Measurements from ENCODE around the gene TEF.

The TEF gene

DNA sequence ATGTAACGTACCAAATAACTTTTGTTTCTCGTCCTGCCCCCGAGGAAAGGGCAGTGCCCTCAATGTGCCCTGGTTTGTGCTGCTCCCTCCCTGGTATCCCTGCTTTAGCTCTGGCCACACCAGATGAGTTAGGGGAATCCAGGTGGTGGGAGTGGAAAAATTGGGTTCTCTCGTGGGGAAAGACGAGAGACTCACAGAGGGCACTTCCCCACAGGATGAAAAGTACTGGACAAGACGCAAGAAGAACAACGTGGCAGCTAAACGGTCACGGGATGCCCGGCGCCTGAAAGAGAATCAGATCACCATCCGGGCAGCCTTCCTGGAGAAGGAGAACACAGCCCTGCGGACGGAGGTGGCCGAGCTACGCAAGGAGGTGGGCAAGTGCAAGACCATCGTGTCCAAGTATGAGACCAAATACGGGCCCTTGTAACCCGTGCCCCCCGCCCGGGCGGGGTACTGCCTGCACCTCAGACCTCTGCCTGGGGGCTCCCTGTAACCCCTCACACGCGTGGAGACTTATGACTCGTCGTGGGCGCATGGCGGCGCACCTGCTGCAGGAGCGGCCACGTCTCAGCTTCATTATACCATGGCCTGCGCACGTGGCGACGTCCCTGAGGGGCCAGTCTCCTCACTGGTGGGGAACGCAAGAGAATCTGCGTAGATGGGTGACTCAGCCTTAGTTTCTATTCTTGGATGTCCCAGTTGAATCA is 13.9 kb downstream of the TEF start:
- Histone ChIP-seq H4K20me1 (ENCODE audit: insufficient read depth, low read length) (no peaks in the 10 kb centered on the region), H3K9me3 (ENCODE audit: low read length) (no peaks in the 10 kb centered on the region), H2AFZ (ENCODE audit: low read length) (no peak overlapping the region), H3K27me3 (ENCODE audit: insufficient read depth, low read length) (no peaks in the 10 kb centered on the region), H3F3A (ENCODE audit: insufficient read depth, low read length) (no peaks in the 10 kb centered on the region), H3K9ac (ENCODE audit: low read length) (no peak overlapping the region), H3K4me2 (ENCODE audit: low read length) (no peak overlapping the region), H3K27ac (ENCODE audit: low read depth, low read length, poor library complexity, severe bottlenecking) (no peak overlapping the region), H3K4me1 (ENCODE audit: insufficient read depth, low read length, severe bottlenecking) (no peaks in the 10 kb centered on the region), H3K9me2 (ENCODE audit: low read depth, low read length) (no peaks in the 10 kb centered on the region), H3K36me3 (ENCODE audit: insufficient read depth, low read length) (peaks cover 22% of the 10 kb centered on the region), H3K79me2 (ENCODE audit: insufficient read depth, low read length) (no peaks in the 10 kb centered on the region), H3K4me3 (ENCODE audit: low read depth, low read length, poor library complexity, severe bottlenecking) (no peak overlapping the region)
- TF ChIP-seq EZH2 (IDR thresholded peaks at IDR 0.05; ENCODE audit: borderline replicate concordance, low read length): no peak
- TF ChIP-seq, protein P1, sequence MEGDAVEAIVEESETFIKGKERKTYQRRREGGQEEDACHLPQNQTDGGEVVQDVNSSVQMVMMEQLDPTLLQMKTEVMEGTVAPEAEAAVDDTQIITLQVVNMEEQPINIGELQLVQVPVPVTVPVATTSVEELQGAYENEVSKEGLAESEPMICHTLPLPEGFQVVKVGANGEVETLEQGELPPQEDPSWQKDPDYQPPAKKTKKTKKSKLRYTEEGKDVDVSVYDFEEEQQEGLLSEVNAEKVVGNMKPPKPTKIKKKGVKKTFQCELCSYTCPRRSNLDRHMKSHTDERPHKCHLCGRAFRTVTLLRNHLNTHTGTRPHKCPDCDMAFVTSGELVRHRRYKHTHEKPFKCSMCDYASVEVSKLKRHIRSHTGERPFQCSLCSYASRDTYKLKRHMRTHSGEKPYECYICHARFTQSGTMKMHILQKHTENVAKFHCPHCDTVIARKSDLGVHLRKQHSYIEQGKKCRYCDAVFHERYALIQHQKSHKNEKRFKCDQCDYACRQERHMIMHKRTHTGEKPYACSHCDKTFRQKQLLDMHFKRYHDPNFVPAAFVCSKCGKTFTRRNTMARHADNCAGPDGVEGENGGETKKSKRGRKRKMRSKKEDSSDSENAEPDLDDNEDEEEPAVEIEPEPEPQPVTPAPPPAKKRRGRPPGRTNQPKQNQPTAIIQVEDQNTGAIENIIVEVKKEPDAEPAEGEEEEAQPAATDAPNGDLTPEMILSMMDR (IDR thresholded peaks at IDR 0.05; ENCODE audit: low read length): no peak

DNA sequence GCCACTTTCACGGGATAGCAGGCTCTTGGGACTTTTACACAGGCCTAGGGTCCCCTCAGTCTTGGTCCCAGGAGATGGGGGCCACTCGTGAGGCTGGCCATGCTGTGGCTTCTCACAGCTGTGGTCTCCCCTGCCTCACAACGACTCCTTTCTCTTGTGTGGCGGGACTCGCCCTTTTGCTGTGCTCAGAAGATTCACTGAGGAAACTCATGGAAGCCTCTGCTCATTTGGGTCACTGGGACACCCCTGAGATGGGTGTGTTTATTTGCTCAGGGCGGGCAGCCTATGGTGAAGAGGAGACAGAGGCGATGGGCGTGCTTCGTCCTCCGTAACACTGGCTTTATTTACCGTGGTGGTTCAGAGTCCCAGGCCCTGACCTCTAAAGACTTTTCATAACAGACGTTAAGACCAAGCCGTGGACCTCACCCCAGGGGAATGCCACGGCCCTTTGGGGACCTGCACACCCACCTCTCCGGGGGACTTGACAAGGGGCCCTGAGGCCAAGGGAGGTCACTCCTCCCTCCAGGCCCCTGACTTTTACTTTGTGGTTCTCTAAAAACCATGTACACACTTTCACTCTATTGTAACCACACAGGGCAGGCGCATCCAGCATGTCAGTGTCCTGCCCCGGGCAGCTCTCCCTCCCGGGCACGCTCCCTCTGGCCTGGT is 15.5 kb downstream of the TEF start:
- Histone ChIP-seq H3F3A (ENCODE audit: insufficient read depth, low read length) (no peaks in the 10 kb centered on the region), H3K79me2 (ENCODE audit: insufficient read depth, low read length) (no peaks in the 10 kb centered on the region), H3K4me2 (ENCODE audit: low read length) (no peak overlapping the region), H3K27me3 (ENCODE audit: insufficient read depth, low read length) (no peaks in the 10 kb centered on the region), H3K36me3 (ENCODE audit: insufficient read depth, low read length) (peaks cover 12% of the 10 kb centered on the region), H4K20me1 (ENCODE audit: insufficient read depth, low read length) (no peaks in the 10 kb centered on the region), H3K4me1 (ENCODE audit: insufficient read depth, low read length, severe bottlenecking) (no peaks in the 10 kb centered on the region), H3K9me3 (ENCODE audit: low read length) (no peaks in the 10 kb centered on the region), H3K9me2 (ENCODE audit: low read depth, low read length) (no peaks in the 10 kb centered on the region), H3K4me3 (ENCODE audit: low read depth, low read length, poor library complexity, severe bottlenecking) (no peak overlapping the region), H3K27ac (ENCODE audit: low read depth, low read length, poor library complexity, severe bottlenecking) (no peak overlapping the region), H3K9ac (ENCODE audit: low read length) (no peak overlapping the region), H2AFZ (ENCODE audit: low read length) (no peak overlapping the region)
- no peak for TF ChIP-seq EZH2 (IDR thresholded peaks at IDR 0.05; ENCODE audit: borderline replicate concordance, low read length)
- TF ChIP-seq, protein P1 (IDR thresholded peaks at IDR 0.05; ENCODE audit: low read length): no peak

DNA sequence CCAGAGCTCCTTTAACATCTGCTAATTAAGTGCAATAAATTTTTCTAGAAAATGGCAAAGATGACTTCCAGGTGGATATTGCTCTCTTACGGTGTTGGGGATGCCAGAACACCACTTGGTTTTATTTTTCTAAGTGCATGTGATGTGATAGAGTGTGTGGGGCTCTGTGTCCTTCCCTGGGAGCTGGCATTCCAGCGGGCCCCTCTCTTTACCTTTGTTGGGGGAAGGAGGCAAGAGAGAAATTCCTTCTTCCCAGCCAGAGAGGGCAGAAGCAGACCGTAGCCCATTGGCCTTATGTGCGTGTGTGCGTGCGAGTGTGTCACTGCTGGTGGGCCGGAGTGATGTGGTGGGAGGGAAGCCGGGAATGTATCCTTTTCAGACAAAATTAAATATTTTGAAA is 17.2 kb downstream of the TEF start:
- no peak overlapping the region for H2AFZ ChIP-seq (ENCODE audit: low read length)
- H3K9me2 ChIP-seq (ENCODE audit: low read depth, low read length): no peaks in the 10 kb centered on the region
- H3F3A ChIP-seq (ENCODE audit: insufficient read depth, low read length): no peaks in the 10 kb centered on the region
- H3K9me3 ChIP-seq (ENCODE audit: low read length): no peaks in the 10 kb centered on the region
- H3K27ac ChIP-seq (ENCODE audit: low read depth, low read length, poor library complexity, severe bottlenecking): no peak overlapping the region
- no peak overlapping the region for H3K9ac ChIP-seq (ENCODE audit: low read length)
- H3K36me3 ChIP-seq (ENCODE audit: insufficient read depth, low read length): peaks cover 12% of the 10 kb centered on the region
- no peak overlapping the region for H3K4me2 ChIP-seq (ENCODE audit: low read length)
- no peaks in the 10 kb centered on the region for H3K79me2 ChIP-seq (ENCODE audit: insufficient read depth, low read length)
- no peaks in the 10 kb centered on the region for H3K4me1 ChIP-seq (ENCODE audit: insufficient read depth, low read length, severe bottlenecking)
- H4K20me1 ChIP-seq (ENCODE audit: insufficient read depth, low read length): no peaks in the 10 kb centered on the region
- no peak overlapping the region for H3K4me3 ChIP-seq (ENCODE audit: low read depth, low read length, poor library complexity, severe bottlenecking)
- TF ChIP-seq EZH2 (IDR thresholded peaks at IDR 0.05; ENCODE audit: borderline replicate concordance, low read length): no peak
- TF ChIP-seq, protein P1 (IDR thresholded peaks at IDR 0.05; ENCODE audit: low read length): no peak
- no peaks in the 10 kb centered on the region for H3K27me3 ChIP-seq (ENCODE audit: insufficient read depth, low read length)
